ENCODE results near the gene MYL10. TPM values are rescaled to one million over a fixed set of nuclear protein-coding genes. Genes with fewer than 3 reads are reported as not detected.
"Not testable (repeated sequence)": the region's sequence is repeated elsewhere in the genome, so short reads cannot be mapped to it uniquely, and the experiment has no call there.

Gene MYL10
- total RNA-seq, 2 experiments from 2014 or later: not detected

DNA sequence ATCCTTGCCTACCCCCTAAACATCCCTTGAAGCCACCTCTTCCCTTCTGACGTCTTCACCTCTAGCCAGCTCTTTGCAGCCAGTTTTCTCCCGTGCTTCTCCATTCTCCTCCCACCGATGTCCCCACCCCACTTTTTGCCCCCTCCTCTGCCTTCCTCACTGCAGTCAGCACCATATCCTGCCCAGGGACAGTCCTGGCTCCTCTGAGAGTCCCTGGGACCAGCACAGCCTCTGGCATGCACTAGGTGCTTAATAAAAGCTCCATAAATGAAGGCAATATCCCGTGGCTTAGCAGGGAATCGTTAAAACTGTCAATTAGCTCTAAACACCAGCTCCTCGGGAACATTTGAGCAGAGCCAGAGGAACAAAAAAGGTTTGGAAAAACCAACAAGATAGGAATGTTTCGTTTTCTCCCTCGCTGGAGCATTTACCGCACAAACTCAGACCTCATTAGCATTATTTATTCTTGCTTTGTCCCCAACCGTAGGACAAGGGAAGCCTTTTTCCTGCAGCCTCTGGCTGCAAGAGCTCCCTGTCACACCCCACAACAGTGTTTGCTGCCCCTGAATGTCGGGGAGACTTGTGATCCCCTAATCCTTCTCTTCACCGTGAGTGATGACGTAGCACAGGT, 16.1 kb downstream of the MYL10 start:
- H3K27ac Mint-ChIP-seq: no peak overlapping the region
- H3K4me3 Mint-ChIP-seq: no peak overlapping the region
- POLR2A ChIA-PET: interaction anchor here (0.6 kb wide), 1 partner anchor 38 kb away, joined by 4 read pairs; no protein-coding TSS in a partner anchor
- no peaks in the 10 kb centered on the region for H3K27me3 Mint-ChIP-seq (ENCODE audit: low read depth)
- no peak for ATAC-seq
- no peaks in the 10 kb centered on the region for H3K36me3 Mint-ChIP-seq (ENCODE audit: low read depth)
- H3K9me3 Mint-ChIP-seq (ENCODE audit: insufficient read depth): no peaks in the 10 kb centered on the region
- no peaks in the 10 kb centered on the region for H3K4me1 Mint-ChIP-seq (ENCODE audit: low read depth)
- CTCF ChIA-PET: interaction anchor here (0.7 to 1.7 kb wide), 3 partner anchors 10 to 29 kb away, joined by 3 to 9 read pairs (median 3); no protein-coding TSS in a partner anchor
- no peak for DNase-seq

DNA sequence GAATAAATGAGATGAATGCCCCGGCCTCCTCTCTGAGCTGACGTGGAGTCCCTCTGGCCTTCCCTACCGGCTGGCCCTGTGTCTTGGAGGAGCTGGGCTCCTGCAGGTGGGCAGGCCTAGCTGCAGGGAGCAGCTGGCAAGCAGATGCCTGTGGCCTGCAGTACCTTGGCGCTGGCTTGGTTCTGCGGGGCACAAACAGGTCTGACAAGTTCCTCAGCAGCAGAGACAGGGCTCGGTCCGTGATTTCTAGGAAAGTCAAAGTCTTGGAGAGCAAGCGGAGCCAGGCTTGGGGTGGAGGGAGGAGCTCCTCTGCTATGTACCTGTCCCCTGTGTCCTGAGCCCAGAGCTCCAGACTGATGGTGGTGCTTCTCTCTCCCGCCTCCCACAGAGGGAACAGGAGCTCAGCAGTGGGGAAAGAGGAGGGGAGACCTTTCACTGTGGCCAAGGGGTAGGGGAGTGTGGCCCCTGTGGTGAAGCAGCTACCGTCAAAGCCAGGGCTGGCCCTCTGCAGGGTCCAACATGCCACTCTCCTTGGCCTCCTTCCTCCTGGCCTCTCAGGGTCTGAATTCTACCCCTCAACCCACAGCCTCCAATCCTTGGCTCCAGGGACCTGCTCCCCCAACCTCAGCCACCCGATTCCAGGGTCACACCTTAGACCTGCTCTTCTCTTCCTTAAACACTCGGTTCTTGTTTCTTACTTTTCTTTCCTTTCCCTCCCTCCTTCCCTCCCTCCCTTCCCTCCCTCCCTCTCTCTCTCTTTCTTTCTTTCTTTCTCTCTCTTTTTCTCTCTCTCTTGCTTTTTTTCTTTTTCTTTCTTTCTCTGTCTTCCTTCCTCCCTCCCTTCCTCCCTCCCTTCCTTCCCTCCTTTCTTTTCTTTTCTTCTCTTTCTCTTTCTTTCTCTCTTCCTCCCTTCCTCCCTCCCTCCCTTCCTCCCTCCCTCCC, 20.1 kb downstream of the MYL10 start:
- no peak for ATAC-seq
- Mint-ChIP-seq H3K9me3 (ENCODE audit: insufficient read depth) (no peaks in the 10 kb centered on the region), H3K27ac (no peak overlapping the region), H3K36me3 (ENCODE audit: low read depth) (no peaks in the 10 kb centered on the region), H3K4me1 (ENCODE audit: low read depth) (no peaks in the 10 kb centered on the region), H3K4me3 (no peak overlapping the region), H3K27me3 (ENCODE audit: low read depth) (no peaks in the 10 kb centered on the region)
- POLR2A ChIA-PET: no interaction called here
- no peak for DNase-seq
- CTCF ChIA-PET: no interaction called here

DNA sequence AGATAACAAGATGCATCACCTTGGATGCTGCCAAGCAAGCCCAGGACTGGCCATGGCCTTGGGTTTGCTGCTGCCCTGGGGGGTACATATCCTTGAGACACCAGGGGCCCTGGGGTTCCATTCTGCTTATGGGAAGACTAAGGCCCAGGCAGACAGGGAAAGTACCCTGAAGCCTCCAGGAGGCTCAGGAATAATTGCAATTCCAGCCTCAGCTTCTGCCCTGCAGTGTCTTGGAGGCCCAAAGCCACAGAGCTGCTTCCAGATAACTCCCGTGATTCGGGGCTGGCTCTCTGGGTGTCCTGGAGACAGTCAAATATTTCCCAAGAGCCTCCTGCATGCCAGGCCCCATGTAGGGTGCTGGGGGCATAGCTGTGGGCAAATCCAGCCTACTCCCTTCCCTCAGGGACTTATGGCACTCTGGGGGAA, 22.6 kb downstream of the MYL10 start:
- ATAC-seq (no peak), DNase-seq (no peak)
- Mint-ChIP-seq H3K27me3 (ENCODE audit: low read depth) (no peaks in the 10 kb centered on the region), H3K27ac (no peak overlapping the region), H3K36me3 (ENCODE audit: low read depth) (no peaks in the 10 kb centered on the region), H3K4me1 (ENCODE audit: low read depth) (no peaks in the 10 kb centered on the region), H3K9me3 (ENCODE audit: insufficient read depth) (no peaks in the 10 kb centered on the region), H3K4me3 (no peak overlapping the region)
- ChIA-PET CTCF (no interaction called here), POLR2A (no interaction called here)

DNA sequence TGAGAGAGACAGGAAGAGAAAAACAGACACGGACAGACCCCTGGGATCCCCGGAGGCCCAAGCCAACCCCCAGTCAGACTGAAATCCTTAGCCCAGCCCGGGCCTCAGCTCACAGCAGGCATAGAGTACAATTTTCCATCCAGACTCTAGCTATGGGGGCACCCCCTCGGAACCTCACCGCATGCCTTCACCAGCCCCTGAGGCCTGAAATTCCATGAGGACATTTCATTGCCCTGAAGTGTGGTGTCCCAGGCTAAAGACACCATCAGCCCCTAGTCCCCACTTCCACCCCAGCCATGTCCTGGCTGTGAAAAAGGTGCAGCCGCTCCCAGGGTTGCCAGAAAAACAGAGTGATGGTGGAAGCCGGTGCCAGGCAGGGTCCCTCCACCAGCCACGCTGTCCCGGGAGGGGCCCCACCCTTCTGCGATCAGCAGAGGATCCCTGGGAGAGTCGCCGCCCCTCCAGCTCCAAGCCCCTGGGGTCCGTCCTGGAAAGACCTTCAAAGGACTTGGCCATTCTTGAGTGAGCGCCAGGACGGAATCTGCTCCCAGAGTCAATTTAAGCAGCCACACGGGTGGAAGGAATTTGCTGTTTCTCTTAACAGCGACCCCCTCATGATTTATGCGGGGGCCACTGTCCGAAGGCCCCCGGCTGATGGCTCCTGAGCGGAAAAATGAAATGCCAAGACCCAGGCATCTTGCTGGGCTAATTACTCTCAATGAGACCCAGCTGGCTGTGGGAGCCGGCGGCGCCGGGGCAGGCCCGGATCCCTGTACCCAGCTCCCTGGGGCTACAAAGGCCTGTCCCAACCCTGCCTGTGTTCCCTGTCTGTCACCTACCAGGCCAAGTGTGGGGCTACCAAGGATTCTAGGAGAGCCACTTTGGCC, 23.2 kb downstream of the MYL10 start:
- ChIA-PET POLR2A (no interaction called here), CTCF (no interaction called here)

DNA sequence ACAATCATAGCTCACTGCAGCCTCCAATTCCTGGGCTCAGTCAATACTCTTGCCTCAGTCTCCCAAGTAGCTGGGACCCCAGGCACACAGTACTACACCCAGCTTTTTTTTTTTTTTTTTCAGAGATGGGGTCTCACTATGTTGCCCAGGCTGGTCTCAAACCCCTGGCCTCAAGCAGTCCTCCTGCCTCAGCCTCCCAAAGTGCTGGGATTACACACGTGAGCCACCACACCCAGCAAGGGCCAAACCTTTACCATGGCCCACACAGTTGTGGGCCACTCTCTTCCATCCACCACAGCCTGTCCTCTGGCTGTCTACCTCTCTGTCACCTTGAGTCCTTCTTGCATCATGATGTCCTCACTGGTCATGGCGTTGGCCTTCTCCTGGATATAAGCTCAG, 24.2 kb downstream of the MYL10 start:
- H3K27ac Mint-ChIP-seq; H3K9me3 Mint-ChIP-seq (ENCODE audit: insufficient read depth); POLR2A ChIA-PET; ATAC-seq; DNase-seq; H3K4me1 Mint-ChIP-seq (ENCODE audit: low read depth); H3K36me3 Mint-ChIP-seq (ENCODE audit: low read depth); H3K4me3 Mint-ChIP-seq; H3K27me3 Mint-ChIP-seq (ENCODE audit: low read depth); CTCF ChIA-PET: not testable (repeated sequence)

More for the DNA sequence above, 23.2 kb downstream of the MYL10 start:
- H3K36me3 Mint-ChIP-seq (ENCODE audit: low read depth): no peaks in the 10 kb centered on the region
- H3K27me3 Mint-ChIP-seq (ENCODE audit: low read depth): no peaks in the 10 kb centered on the region
- no peaks in the 10 kb centered on the region for H3K4me1 Mint-ChIP-seq (ENCODE audit: low read depth)
- no peak for ATAC-seq
- H3K9me3 Mint-ChIP-seq (ENCODE audit: insufficient read depth): no peaks in the 10 kb centered on the region
- H3K4me3 Mint-ChIP-seq: no peak overlapping the region
- no peak for DNase-seq
- no peak overlapping the region for H3K27ac Mint-ChIP-seq

DNA sequence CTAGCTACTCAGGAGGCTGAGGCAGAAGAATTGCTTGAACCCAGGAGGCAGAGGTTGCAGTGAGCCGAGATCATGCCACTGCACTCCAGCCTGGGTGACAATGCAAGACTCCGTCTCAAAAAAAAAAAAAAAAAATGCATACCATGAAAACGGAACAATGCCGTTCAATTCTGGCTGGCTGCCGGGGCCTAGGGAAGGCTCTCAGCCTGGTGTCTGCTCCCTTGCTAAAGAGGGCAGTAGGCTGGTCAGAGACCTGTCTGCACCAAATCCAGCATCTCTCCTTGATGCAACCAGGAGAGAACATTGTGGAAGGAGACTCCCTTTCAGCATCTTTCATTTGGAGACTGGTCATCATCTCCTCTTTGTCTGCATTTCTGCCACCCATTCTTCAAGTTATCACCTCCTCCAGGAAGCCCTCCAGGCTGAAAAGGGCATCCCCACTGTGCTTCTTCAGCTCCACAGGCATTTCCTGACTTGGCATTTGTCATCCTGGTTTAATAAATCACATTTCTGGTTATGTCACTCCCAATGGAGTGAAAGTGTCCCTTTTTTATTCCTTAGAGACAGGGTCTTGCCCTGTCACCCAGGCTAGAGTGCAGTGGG, 24.7 kb downstream of the MYL10 start:
- DNase-seq (no peak), ATAC-seq (no peak)
- CTCF ChIA-PET: interaction anchor here (1.6 kb wide), 1 partner anchor 11 kb away, joined by 4 read pairs; no protein-coding TSS in a partner anchor
- POLR2A ChIA-PET: no interaction called here
- no peaks in the 10 kb centered on the region for H3K27me3 Mint-ChIP-seq (ENCODE audit: low read depth)
- H3K27ac Mint-ChIP-seq: no peak overlapping the region
- H3K4me3 Mint-ChIP-seq: no peak overlapping the region
- H3K36me3 Mint-ChIP-seq (ENCODE audit: low read depth): no peaks in the 10 kb centered on the region
- H3K4me1 Mint-ChIP-seq (ENCODE audit: low read depth): no peaks in the 10 kb centered on the region
- H3K9me3 Mint-ChIP-seq (ENCODE audit: insufficient read depth): no peaks in the 10 kb centered on the region

DNA sequence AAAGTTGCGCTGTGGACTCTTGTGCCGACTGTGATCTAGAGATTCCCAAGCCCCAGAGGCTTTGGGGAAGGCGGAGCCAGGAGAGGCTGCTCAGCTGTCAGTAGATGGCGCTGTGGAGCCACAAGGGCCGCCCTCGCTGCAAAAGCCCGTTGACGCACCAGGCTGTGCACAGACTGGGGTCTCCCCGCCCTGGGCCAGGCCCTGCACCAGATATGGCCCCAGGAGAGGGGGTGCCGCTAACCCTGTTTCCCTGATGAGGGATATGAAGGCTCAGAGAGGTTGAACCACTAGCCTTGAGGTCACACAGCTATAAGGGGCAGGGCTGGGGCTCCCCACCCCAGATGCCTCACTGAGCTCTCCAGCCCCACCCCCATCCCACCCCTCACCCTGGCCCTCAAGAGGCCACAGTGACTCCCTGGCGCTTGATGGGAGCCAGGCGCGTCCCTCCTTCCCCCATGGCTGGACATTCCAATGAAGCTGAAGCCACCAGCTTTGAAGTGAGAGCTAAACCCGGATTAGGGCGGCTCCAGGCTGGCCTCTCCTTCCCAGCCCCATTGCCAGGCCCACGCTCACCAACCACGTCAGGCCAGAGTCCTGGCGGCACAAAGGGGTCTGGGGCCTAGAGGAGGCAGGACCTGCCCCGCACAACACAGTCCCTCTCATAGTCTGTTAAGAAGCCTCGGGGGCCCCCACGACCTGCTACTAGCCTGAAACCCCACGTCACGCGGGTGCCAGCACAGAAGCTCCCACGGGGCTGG, 26.4 kb downstream of the MYL10 start:
- no peak overlapping the region for H3K4me3 Mint-ChIP-seq
- ChIA-PET CTCF (interaction anchor here (0.6 to 2.5 kb wide), 13 partner anchors 11 to 668 kb away, joined by 3 to 15 read pairs (median 4); no protein-coding TSS in a partner anchor), POLR2A (no interaction called here)
- DNase-seq (peak; percentile 76), ATAC-seq (peak; percentile 89)
- H3K36me3 Mint-ChIP-seq (ENCODE audit: low read depth): no peaks in the 10 kb centered on the region
- H3K9me3 Mint-ChIP-seq (ENCODE audit: insufficient read depth): no peaks in the 10 kb centered on the region
- no peaks in the 10 kb centered on the region for H3K27me3 Mint-ChIP-seq (ENCODE audit: low read depth)
- no peaks in the 10 kb centered on the region for H3K4me1 Mint-ChIP-seq (ENCODE audit: low read depth)
- H3K27ac Mint-ChIP-seq: no peak overlapping the region

DNA sequence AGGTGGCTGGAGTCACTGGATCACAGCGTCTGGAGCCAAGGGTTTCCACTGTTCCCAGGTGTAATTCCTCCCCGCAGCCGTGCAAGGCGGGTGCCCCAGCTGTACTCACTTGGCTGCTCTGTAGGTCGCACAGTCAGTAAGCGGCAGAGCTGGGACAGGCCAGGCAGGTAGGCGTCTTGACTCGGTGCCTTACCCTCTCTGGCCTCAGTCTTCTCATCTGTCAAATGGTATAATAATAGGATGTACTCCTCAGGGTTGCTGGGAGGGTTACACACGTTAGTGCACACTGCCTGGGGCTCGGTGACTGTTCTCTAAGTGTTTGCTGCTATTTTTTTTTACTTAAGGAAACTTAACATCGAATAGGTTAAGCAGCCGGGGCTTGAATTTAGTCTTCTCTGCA, 27.0 kb downstream of the MYL10 start:
- H3K27me3 Mint-ChIP-seq (ENCODE audit: low read depth): no peaks in the 10 kb centered on the region
- H3K9me3 Mint-ChIP-seq (ENCODE audit: insufficient read depth): no peaks in the 10 kb centered on the region
- ChIA-PET CTCF (interaction anchor here (1.2 to 2.5 kb wide), 5 partner anchors 11 to 669 kb away, joined by 4 to 15 read pairs (median 8); no protein-coding TSS in a partner anchor), POLR2A (no interaction called here)
- H3K4me3 Mint-ChIP-seq: no peak overlapping the region
- DNase-seq: no peak
- H3K4me1 Mint-ChIP-seq (ENCODE audit: low read depth): no peaks in the 10 kb centered on the region
- peak; percentile 9 for ATAC-seq
- no peaks in the 10 kb centered on the region for H3K36me3 Mint-ChIP-seq (ENCODE audit: low read depth)
- H3K27ac Mint-ChIP-seq: no peak overlapping the region

DNA sequence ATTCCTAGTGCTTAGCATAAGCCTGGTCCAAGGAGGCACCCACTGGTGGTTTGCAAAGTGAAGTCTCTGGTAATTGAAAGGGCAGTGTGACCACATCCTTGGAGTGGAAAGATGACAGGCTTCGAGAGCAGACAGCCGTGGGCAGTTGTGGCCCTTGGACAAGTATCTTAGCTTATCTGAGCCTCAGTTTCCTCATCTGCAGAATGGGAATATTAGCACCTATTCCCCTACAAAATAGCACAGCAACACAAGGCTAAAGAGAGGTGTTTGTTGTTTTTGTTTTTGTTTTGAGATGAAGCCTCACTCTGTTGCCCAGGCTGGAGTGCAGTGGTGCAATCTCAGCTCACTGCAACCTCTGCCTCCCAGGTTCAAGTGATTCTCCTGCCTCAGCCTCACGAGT, 29.3 kb downstream of the MYL10 start:
- H3K27me3 Mint-ChIP-seq (ENCODE audit: low read depth): no peaks in the 10 kb centered on the region
- no peak for DNase-seq
- POLR2A ChIA-PET: no interaction called here
- no peaks in the 10 kb centered on the region for H3K36me3 Mint-ChIP-seq (ENCODE audit: low read depth)
- no peak overlapping the region for H3K27ac Mint-ChIP-seq
- no peaks in the 10 kb centered on the region for H3K4me1 Mint-ChIP-seq (ENCODE audit: low read depth)
- no peaks in the 10 kb centered on the region for H3K9me3 Mint-ChIP-seq (ENCODE audit: insufficient read depth)
- ATAC-seq: no peak
- CTCF ChIA-PET: interaction anchor here (0.8 to 1.4 kb wide), 2 partner anchors 9 to 673 kb away, joined by 3 to 4 read pairs; no protein-coding TSS in a partner anchor
- no peak overlapping the region for H3K4me3 Mint-ChIP-seq

DNA sequence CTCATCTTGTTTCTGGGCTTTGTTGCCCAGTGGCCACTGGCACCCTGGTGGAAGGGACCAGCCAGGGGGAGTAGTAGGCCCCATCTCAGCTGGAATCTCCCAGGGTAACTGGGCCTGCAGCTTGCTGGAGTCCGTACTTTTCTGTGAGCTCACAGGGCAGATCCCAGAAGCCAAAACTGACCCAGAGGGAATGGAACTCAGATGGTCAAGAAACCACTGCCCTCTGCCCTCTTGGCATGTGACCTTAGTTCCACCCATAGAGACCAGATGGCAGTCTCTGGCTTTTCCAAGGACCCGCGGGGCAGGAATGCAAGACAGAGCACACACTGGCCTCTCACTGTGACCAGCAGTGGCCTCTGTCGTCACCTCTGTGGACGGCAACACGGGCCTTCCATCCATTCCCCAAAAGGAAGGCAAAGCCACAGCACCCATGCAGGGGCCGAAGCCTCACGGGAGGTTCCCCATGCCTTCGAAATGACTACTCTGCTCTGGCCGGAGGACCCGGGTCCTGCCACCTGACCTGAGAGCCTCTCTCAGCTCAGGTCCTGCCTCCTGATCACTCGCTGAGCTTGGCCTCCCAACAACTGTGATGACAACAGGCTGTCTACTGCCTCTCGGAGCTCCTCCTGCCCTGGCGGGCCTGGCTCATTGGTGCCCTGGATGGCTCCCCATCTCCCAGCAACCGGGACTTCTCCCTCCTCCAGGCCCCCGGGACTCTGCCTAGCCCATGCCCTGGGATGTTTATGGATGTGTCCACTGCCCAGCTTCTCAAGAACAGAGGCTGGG, 29.9 kb downstream of the MYL10 start:
- CTCF ChIA-PET: interaction anchor here (1.1 to 1.4 kb wide), 2 partner anchors 38 to 673 kb away, joined by 3 to 4 read pairs; no protein-coding TSS in a partner anchor

More for the DNA sequence above, 29.9 kb downstream of the MYL10 start:
- H3K27ac Mint-ChIP-seq: no peak overlapping the region
- H3K9me3 Mint-ChIP-seq (ENCODE audit: insufficient read depth): no peaks in the 10 kb centered on the region
- POLR2A ChIA-PET: no interaction called here
- no peak overlapping the region for H3K4me3 Mint-ChIP-seq
- DNase-seq (no peak), ATAC-seq (no peak)
- H3K4me1 Mint-ChIP-seq (ENCODE audit: low read depth): no peaks in the 10 kb centered on the region
- no peaks in the 10 kb centered on the region for H3K27me3 Mint-ChIP-seq (ENCODE audit: low read depth)
- H3K36me3 Mint-ChIP-seq (ENCODE audit: low read depth): no peaks in the 10 kb centered on the region
